ENCODE results near the gene NFIB.

Gene NFIB

GRCh38 chr9:14139287-14139686 is 174.7 kb downstream of the NFIB start:
- DNase-seq = no peak

- no peak for DNase-seq
Measured at GRCh38 chr9:14136646-14137370, 177.1 kb downstream of the NFIB start.

GRCh38 chr9:14136047-14136635 is 177.8 kb downstream of the NFIB start:
- DNase-seq = no peak

- no peak for DNase-seq
Measured at GRCh38 chr9:14135421-14135820, 178.5 kb downstream of the NFIB start.

GRCh38 chr9:14133394-14133793 is 180.5 kb downstream of the NFIB start:
- no peak for DNase-seq

GRCh38 chr9:14132775-14133174 is 181.2 kb downstream of the NFIB start:
- no peak for DNase-seq

- no peak for DNase-seq
Measured at GRCh38 chr9:14131356-14132088, 182.4 kb downstream of the NFIB start.

GRCh38 chr9:14127656-14128055 is 186.3 kb downstream of the NFIB start:
- no peak for DNase-seq

- no peak for DNase-seq
Measured at GRCh38 chr9:14119694-14120514, 194.0 kb downstream of the NFIB start.

GRCh38 chr9:14112226-14112625 is 201.7 kb downstream of the NFIB start:
- no peak for DNase-seq

GRCh38 chr9:14111696-14112095 is 202.2 kb downstream of the NFIB start:
- no peak for DNase-seq

GRCh38 chr9:14107977-14108376 is 206.0 kb downstream of the NFIB start:
- no peak for DNase-seq

- DNase-seq = no peak
Measured at GRCh38 chr9:14107495-14107894, 206.4 kb downstream of the NFIB start.

GRCh38 chr9:14106699-14107098 is 207.2 kb downstream of the NFIB start:
- DNase-seq = no peak

- no peak for DNase-seq
Measured at GRCh38 chr9:14104496-14104895, 209.4 kb downstream of the NFIB start.

- no peak for DNase-seq
Measured at GRCh38 chr9:14103115-14103514, 210.8 kb downstream of the NFIB start.

- DNase-seq = no peak
Measured at GRCh38 chr9:14099737-14100136, 214.2 kb downstream of the NFIB start.

GRCh38 chr9:14098486-14099180 is 215.3 kb downstream of the NFIB start:
- peak; percentile 6 for DNase-seq

GRCh38 chr9:14097666-14098415 is 216.1 kb downstream of the NFIB start:
- no peak for DNase-seq

GRCh38 chr9:14097215-14097614 is 216.7 kb downstream of the NFIB start:
- peak; percentile 36 for DNase-seq

GRCh38 chr9:14096258-14096922 is 217.6 kb downstream of the NFIB start:
- peak; percentile 90 for DNase-seq
